Upper lobe of left lung (tissue), 6 donors: Measurements from ENCODE around the gene RIOX2. TPM values are rescaled to one million over a fixed set of nuclear protein-coding genes. Genes with fewer than 3 reads are reported as not detected.
A peak's percentile ranks its signal among the peaks of the same experiment; 100 is the strongest.

Source experiments
- ATAC-seq, 2 donors: fragments of 200-7000 bp; cut with Tn5 transposase; one replicate each; pipeline ENCODE4 v1.9.1; 2022; ENCODE audit warnings: mild to moderate bottlenecking in 2 of 2, moderate library complexity in 2 of 2; ENCODE audit not compliant: low FRiP score in 2 of 2
- DNase-seq, 2 donors: peaks; one replicate each; pipeline ENCODE4 v3.0.0-alpha.2; 2019 to 2020
- H3K27ac ChIP-seq, 4 donors: fragments of 200-600 bp; sonication (generic); one replicate each; pipeline ENCODE4 v1.5.1; 2016 to 2019
- H3K27me3 ChIP-seq, 4 donors: fragments of 200-600 bp; sonication (generic); one replicate each; pipeline ENCODE4 v1.5.1; 2017 to 2019
- H3K36me3 ChIP-seq, 4 donors: fragments of 200-600 bp; sonication (generic); one replicate each; pipeline ENCODE4 v1.5.1; 2016 to 2019
- H3K4me1 ChIP-seq, 4 donors: fragments of 200-600 bp; sonication (generic); one replicate each; pipeline ENCODE4 v1.5.1; 2018 to 2019
- H3K4me3 ChIP-seq, 4 donors: fragments of 200-600 bp; sonication (generic); one replicate each; pipeline ENCODE4 v1.5.1; 2017 to 2019; ENCODE audit warnings: mild to moderate bottlenecking in 2 of 4, moderate library complexity in 1 of 4
- H3K9me3 ChIP-seq, 4 donors: fragments of 200-600 bp; sonication (generic); one replicate each; pipeline ENCODE4 v1.5.1; 2018 to 2019
- CTCF ChIP-seq, 6 experiments: fragments of 450-650 bp in 4 of 6; fragments of 200-600 bp in 2 of 6; sonication (generic) in 2 of 6; IDR thresholded peaks; one replicate each; pipeline ENCODE4 v1.5.1; 2016 to 2019; ENCODE audit warnings: antibody characterized with exemption in 6 of 6
- EP300 ChIP-seq, 4 donors: sonication (generic); formaldehyde crosslinking; IDR thresholded peaks; one replicate each; pipeline ENCODE4 v1.5.1; 2017; ENCODE audit warnings: antibody characterized with exemption in 4 of 4, control low read depth in 2 of 4
- POLR2A ChIP-seq, 4 donors: fragments of 450-650 bp; IDR thresholded peaks; one replicate each; pipeline ENCODE4 v1.5.1; 2016 to 2017; ENCODE audit warnings: antibody characterized with exemption in 4 of 4, mild to moderate bottlenecking in 2 of 4
- POLR2AphosphoS5 ChIP-seq, 2 donors: sonication (generic); formaldehyde crosslinking; IDR thresholded peaks; one replicate each; pipeline ENCODE4 v1.5.1; 2017; ENCODE audit warnings: antibody characterized with exemption in 2 of 2
- WGBS, 2 donors: methylation state at CpG; one replicate each; pipeline ENCODE4 v1.1.5; 2017 to 2018; 5-methylcytosine and 5-hydroxymethylcytosine counted together
- total RNA-seq, 6 donors: library from RNA; depleted of rRNA in 4 of 6; stranded (reverse); fragments of >200 nt in 4 of 6; gene quantifications; one replicate each; pipeline versions ENCODE4 v1.1.0 to v1.2.1, GENCODE V29; 2016 to 2021
- donor health status: DM: no; HTN: no; CAD: no; lungs with moderate emphysema.
- donor health status: DM: no; HTN: yes; CAD: no; lungs with severe emphysema.

RIOX2 gene
- total RNA-seq: 10 to 100 TPM; 15.9 to 33.9 (median 21.4) TPM

GRCh38 chr3:97971679-97972567 lies at the start of gene RIOX2:
RIOX2 (minus strand) TSS chr3:97972431; CDS start chr3:97967593, 4,838 bp downstream.
- peak within 1 kb of the TSS; percentile 81 to 91 (median 90) for H3K27ac ChIP-seq
- peak within 1 kb of the TSS; percentile 79 to 99 (median 96) for H3K4me3 ChIP-seq
- peaks cover 8 to 19% (median 18%) of the 10 kb centered on the region in 4 donors for H3K4me1 ChIP-seq
- TF ChIP-seq POLR2AphosphoS5 (IDR thresholded peaks at IDR 0.05) (peak in 1 of 2 donors; percentile 60), CTCF (IDR thresholded peaks at IDR 0.05) (peak in 1 of 6 experiments; percentile 5), EP300 (IDR thresholded peaks at IDR 0.05) (no peak), POLR2A (IDR thresholded peaks at IDR 0.05) (peak in 2 of 4 donors; percentile 71 to 83)
- no peaks in the 10 kb centered on the region for H3K9me3 ChIP-seq
- peaks cover 0 to 2% (median 0%) of the 10 kb centered on the region in 4 donors for H3K36me3 ChIP-seq
- ATAC-seq (peak; percentile 92 to 97), DNase-seq (peak; percentile 79 to 96)
- no peaks in the 10 kb centered on the region for H3K27me3 ChIP-seq
- WGBS, 2 donors: 1 to 3% methylated on average over 44 to 57 of the region's 82 CpGs

GRCh38 chr3:98020412-98020811 lies 48.2 kb upstream of the RIOX2 start:
- WGBS, 2 donors: 90 to 98% methylated on average over 4 of the region's 4 CpGs

GRCh38 chr3:98018301-98018700 lies 46.1 kb upstream of the RIOX2 start:
- Histone ChIP-seq H3K27me3 (no peaks in the 10 kb centered on the region), H3K4me3 (no peak overlapping the region), H3K9me3 (no peaks in the 10 kb centered on the region), H3K4me1 (peaks cover 2 to 8% (median 7%) of the 10 kb centered on the region in 4 donors), H3K27ac (no peak overlapping the region), H3K36me3 (no peaks in the 10 kb centered on the region)
- ATAC-seq (no peak), DNase-seq (no peak)
- 85 to 91% methylated on average over 4 of the region's 4 CpGs for WGBS, 2 donors
- TF ChIP-seq EP300 (IDR thresholded peaks at IDR 0.05): no peak
- no peak for TF ChIP-seq POLR2AphosphoS5 (IDR thresholded peaks at IDR 0.05)
- TF ChIP-seq CTCF (IDR thresholded peaks at IDR 0.05): no peak
- no peak for TF ChIP-seq POLR2A (IDR thresholded peaks at IDR 0.05)

More at GRCh38 chr3:98020412-98020811, 48.2 kb upstream of the RIOX2 start:
- DNase-seq (no peak), ATAC-seq (no peak)
- H3K27me3 ChIP-seq: no peaks in the 10 kb centered on the region
- no peaks in the 10 kb centered on the region for H3K4me1 ChIP-seq
- H3K4me3 ChIP-seq: no peak overlapping the region
- no peaks in the 10 kb centered on the region for H3K9me3 ChIP-seq
- no peaks in the 10 kb centered on the region for H3K36me3 ChIP-seq
- TF ChIP-seq POLR2A (IDR thresholded peaks at IDR 0.05) (no peak), POLR2AphosphoS5 (IDR thresholded peaks at IDR 0.05) (no peak)
- no peak overlapping the region for H3K27ac ChIP-seq

- no peak for ATAC-seq
- Histone ChIP-seq H3K4me1 (peaks cover 2 to 15% (median 10%) of the 10 kb centered on the region in 4 donors), H3K9me3 (no peaks in the 10 kb centered on the region), H3K4me3 (no peak overlapping the region), H3K27ac (no peak overlapping the region), H3K27me3 (no peaks in the 10 kb centered on the region), H3K36me3 (no peaks in the 10 kb centered on the region)
- TF ChIP-seq CTCF (IDR thresholded peaks at IDR 0.05): no peak
- TF ChIP-seq POLR2A (IDR thresholded peaks at IDR 0.05): no peak
- no peak for TF ChIP-seq POLR2AphosphoS5 (IDR thresholded peaks at IDR 0.05)
- TF ChIP-seq EP300 (IDR thresholded peaks at IDR 0.05): no peak
- no peak for DNase-seq
- 81 to 89% methylated on average over 2 of the region's 2 CpGs for WGBS, 2 donors
Measured at GRCh38 chr3:98014268-98014585, 42.0 kb upstream of the RIOX2 start.

- peaks cover 2 to 15% (median 10%) of the 10 kb centered on the region in 4 donors for H3K4me1 ChIP-seq
- no peak overlapping the region for H3K27ac ChIP-seq
- no peak overlapping the region for H3K4me3 ChIP-seq
- H3K9me3 ChIP-seq: no peaks in the 10 kb centered on the region
- TF ChIP-seq CTCF (IDR thresholded peaks at IDR 0.05): no peak
- H3K36me3 ChIP-seq: no peaks in the 10 kb centered on the region
- peak in 1 of 2 donors; percentile 44 for ATAC-seq
- DNase-seq: no peak
- WGBS, 2 donors: 45 to 56% methylated on average over 4 of the region's 4 CpGs
- H3K27me3 ChIP-seq: no peaks in the 10 kb centered on the region
Measured at GRCh38 chr3:98013411-98014267, 41.4 kb upstream of the RIOX2 start.
